ENCODE data around the gene GALNT14. TPM values are rescaled to one million over a fixed set of nuclear protein-coding genes. Genes with fewer than 3 reads are reported as not detected.

The GALNT14 gene
- total RNA-seq, 1 experiment from 2014 or later: 2.7 TPM

- Mint-ChIP-seq H3K4me1 (peaks cover 14 to 17% of the 10 kb centered on the region in 2 experiments), H3K27ac (no peak overlapping the region), H3K36me3 (ENCODE audit: insufficient read depth in 1 of 3, low read depth in 3 of 3) (no peaks in the 10 kb centered on the region), H3K4me3 (no peak overlapping the region), H3K9me3 (no peaks in the 10 kb centered on the region; a peak in 1 of 5 replicates), H3K27me3 (ENCODE audit: low read depth) (no peaks in the 10 kb centered on the region; the same call in none of the 2 replicates)
- H3K27ac ChIP-seq (ENCODE audit: insufficient read length, low read depth, low read length): no peak overlapping the region
- H2AFZ ChIP-seq (ENCODE audit: low read length): no peak overlapping the region
- DNase-seq: no peak
- no peak overlapping the region for H4K5ac ChIP-seq (ENCODE audit: insufficient read length, low read depth, low read length)
- no peaks in the 10 kb centered on the region for H3K9me3 ChIP-seq (ENCODE audit: control insufficient read depth, low read depth, low read length)
- H3K4me2 ChIP-seq (ENCODE audit: insufficient read depth, insufficient read length, low read length): no peak overlapping the region
- H3K18ac ChIP-seq (ENCODE audit: insufficient read length, low read depth, low read length): no peak overlapping the region
- no peak overlapping the region for H3K56ac ChIP-seq (ENCODE audit: insufficient read length, low read depth, low read length)
- no peak overlapping the region for H4K91ac ChIP-seq (ENCODE audit: insufficient read length, low read depth, low read length)
- H3K27me3 ChIP-seq (ENCODE audit: insufficient read depth, low read length): no peaks in the 10 kb centered on the region
- no peak overlapping the region for H3K14ac ChIP-seq (ENCODE audit: insufficient read depth, low read length)
- peaks cover 3% of the 10 kb centered on the region for H4K20me1 ChIP-seq (ENCODE audit: control insufficient read depth, insufficient read depth, insufficient read length)
- no peak overlapping the region for H2BK120ac ChIP-seq (ENCODE audit: low read depth, low read length, poor library complexity, severe bottlenecking)
- TF ChIP-seq, protein P1, sequence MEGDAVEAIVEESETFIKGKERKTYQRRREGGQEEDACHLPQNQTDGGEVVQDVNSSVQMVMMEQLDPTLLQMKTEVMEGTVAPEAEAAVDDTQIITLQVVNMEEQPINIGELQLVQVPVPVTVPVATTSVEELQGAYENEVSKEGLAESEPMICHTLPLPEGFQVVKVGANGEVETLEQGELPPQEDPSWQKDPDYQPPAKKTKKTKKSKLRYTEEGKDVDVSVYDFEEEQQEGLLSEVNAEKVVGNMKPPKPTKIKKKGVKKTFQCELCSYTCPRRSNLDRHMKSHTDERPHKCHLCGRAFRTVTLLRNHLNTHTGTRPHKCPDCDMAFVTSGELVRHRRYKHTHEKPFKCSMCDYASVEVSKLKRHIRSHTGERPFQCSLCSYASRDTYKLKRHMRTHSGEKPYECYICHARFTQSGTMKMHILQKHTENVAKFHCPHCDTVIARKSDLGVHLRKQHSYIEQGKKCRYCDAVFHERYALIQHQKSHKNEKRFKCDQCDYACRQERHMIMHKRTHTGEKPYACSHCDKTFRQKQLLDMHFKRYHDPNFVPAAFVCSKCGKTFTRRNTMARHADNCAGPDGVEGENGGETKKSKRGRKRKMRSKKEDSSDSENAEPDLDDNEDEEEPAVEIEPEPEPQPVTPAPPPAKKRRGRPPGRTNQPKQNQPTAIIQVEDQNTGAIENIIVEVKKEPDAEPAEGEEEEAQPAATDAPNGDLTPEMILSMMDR (conservative IDR thresholded peaks at IDR 0.05): no peak
- H4K8ac ChIP-seq (replicated peaks; ENCODE audit: insufficient read length, low read depth, low read length): no peak overlapping the region
- no peaks in the 10 kb centered on the region for H3K79me2 ChIP-seq (ENCODE audit: insufficient read depth, low read length)
- WGBS (ENCODE audit: extremely low coverage, insufficient read length, low lambda C conversion rate): no CpG with 5 or more reads among the region's 6 CpGs
- no peak overlapping the region for H3K4ac ChIP-seq (ENCODE audit: low read depth, low read length)
- H3K23ac ChIP-seq (ENCODE audit: insufficient read length, low read depth, low read length): no peak overlapping the region
- no peaks in the 10 kb centered on the region; the same call in 1 of the 2 replicates for H3K4me1 ChIP-seq (ENCODE audit: insufficient read depth, low read length)
- H2BK15ac ChIP-seq (ENCODE audit: low read depth, low read length): no peak overlapping the region
- H2BK12ac ChIP-seq (ENCODE audit: insufficient read length, low read depth, low read length): no peak overlapping the region
- no peak overlapping the region for H2AK5ac ChIP-seq (ENCODE audit: insufficient read length, low read length)
- H3K23me2 ChIP-seq (ENCODE audit: insufficient read length, low read depth, low read length, poor library complexity, severe bottlenecking): no peaks in the 10 kb centered on the region
- no peak overlapping the region for H3T11ph ChIP-seq (ENCODE audit: low read length)
- no peak overlapping the region for H3K9ac ChIP-seq (ENCODE audit: extremely low read depth, insufficient read length, low read length)
- no peaks in the 10 kb centered on the region for H3K79me1 ChIP-seq (ENCODE audit: insufficient read depth, low read depth, low read length, poor library complexity, severe bottlenecking)
- H2BK5ac ChIP-seq (ENCODE audit: insufficient read length, low read length): no peak overlapping the region
- H2BK20ac ChIP-seq (ENCODE audit: low read depth, low read length, poor library complexity, severe bottlenecking): no peak overlapping the region
These were observed 12.1 kb downstream of the GALNT14 start for GRCh38 chr2:31125918-31126695.

Measured in H9 (cell line).